Measurements from ENCODE around the gene LCN6.
A peak's percentile ranks its signal among the peaks of the same experiment; 100 is the strongest.

LCN6 gene

DNA sequence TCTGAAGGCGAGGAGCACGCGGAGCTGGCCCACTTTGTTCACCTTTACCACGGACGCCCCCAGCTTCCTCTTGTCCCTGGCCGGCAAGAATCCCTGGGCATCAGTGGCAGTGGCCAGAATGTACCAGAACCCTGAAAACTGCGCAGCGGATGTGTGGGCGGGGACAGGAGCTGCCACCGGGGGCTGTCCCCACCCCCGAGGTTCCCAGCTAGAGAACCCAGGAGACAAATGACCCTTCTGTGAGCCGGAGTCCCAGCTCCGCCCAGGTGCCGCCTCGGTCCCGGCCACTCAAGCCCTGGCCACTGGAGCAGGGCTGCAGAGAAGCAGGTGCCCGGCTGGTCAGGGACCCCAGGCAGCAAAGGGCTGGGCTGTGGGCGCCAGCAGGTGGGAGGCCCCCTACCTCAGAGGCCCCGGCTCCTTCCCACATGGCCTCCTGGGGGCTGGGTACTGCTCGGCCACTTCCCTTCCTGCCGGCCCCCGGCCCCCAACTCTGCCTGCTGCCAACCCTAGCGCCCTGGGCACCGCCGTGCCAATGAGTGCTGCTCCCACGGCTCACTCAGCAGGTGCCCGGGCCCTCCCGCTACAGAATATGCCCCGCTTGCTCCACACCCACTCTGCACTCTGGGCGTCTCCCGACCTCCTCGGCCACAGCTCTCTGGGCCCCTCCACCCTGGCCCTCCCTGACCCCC is 6.3 kb downstream of the LCN6 start:
- peak; percentile 64 for DNase-seq

DNA sequence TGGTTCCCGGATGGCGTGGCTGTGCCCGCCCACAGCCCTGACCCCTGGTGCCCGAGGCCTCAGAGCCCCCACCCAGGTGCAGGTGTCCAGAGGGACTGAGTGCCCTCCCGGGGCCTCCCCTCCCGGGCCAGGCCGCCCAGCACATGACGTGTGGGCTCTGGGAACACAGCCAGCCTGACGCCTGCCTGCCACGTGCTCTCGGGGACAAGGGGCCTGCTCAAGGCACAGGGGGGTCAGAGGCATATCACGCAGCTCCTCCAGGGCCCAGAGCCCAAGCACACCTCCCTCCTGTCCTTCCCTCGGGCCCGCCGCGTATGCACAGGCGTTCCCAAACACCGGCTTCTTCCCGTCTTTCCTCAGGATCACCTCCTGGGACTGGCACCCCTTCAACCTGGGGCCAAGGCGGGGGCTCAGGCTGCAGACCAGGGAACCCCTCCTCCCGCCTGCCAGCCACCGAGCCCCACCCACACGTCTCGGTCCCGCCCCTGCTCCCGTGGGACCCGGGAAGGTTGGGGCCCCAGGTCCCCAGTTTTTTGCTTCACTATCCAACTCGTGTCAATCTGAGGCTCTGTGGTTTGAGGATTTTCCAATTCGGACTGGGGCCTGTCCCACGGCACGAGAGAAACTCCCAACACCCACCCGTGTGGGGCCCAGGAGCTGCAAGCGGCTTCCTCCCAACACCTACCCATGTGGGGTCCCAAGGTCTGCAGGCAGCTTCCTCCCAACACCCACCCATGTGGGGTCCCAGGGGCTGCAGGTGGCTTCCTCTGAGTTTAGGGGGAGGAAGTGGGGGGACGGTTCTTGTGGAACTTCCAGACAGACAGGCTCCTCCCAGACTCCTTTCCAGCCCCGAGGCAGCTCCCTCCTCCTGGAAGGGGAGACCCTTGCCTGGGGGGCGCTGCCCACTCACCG is 7.1 kb downstream of the LCN6 start:
- DNase-seq, result no peak

DNA sequence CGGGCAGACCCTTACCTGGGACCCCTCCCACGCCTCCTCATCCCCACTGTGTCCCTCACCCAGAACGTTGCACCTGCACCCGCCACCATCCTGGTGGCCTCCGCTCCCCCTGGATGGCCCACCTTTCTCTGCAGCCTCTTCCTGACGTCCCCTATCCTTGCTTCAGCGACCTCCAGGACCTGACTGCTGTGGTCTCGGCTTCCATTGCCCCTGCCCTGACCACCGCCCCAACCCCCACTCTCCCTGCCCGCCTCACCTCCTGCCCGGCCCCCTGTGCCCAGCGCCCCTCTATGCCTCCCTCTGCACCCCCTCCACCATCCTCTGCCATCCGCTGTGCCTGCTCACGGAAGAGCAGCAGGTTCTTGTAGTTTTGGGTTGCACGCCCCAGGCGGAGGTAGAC is 7.8 kb downstream of the LCN6 start:
- no peak for DNase-seq

DNA sequence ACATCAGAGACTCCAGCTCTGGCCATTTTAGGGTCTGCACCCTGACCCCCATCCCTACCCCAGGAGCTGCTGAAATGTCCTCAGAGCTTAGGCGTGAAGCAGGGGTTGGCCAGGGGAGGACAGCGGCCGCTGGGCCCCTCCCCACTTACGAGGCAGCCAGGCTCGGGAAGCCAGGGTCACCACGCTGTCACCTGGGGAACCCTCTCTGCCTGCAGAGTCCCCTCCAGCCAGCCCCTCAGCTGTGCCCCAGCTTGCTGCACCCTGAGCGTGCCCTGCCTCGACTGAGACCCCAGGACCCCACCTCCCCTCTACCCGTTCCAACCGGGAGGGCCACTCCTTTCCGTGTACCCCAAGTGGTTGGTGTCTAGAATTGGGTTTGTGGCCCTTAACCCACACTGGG is 8.3 kb downstream of the LCN6 start:
- no peak for DNase-seq

DNA sequence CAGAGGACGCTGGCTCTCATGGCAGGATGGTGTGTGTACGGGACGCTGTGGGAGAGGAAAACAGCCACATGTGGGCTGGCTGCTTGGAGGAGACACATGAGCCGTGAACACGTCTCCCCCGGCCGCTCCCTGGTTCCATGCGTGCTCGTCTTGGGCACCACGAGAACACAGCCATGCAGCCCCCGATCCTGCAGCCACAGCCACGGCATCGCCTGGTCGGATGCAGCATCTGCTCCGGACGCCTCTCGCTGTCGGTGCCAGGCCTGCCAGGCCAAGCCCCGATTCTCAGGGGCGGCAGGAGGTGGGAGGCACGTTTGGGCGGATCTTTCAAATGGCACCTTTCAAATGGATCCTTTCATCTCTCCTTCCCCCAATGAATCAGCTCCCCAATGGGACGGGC is 8.8 kb downstream of the LCN6 start:
- no peak for DNase-seq

DNA sequence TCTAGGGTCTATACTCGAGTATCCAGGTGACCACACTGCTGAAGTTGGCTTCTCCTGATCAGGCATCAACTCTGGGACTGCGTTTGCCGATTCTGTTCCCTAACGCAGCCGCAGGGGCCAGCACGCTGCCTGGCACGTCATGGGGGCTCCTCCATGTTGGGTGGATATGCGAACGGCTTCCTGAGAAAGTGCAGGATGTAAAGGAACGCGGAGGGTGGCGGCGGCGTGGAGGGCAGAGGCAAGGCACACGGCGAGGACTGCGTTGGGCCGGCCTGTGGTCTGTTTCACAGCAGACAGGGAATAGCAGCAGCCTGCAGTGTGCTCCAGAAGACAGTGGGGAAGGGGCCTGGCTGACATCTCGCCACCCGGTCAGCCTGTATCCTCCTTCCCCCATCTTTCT is 9.4 kb downstream of the LCN6 start:
- DNase-seq, result no peak

DNA sequence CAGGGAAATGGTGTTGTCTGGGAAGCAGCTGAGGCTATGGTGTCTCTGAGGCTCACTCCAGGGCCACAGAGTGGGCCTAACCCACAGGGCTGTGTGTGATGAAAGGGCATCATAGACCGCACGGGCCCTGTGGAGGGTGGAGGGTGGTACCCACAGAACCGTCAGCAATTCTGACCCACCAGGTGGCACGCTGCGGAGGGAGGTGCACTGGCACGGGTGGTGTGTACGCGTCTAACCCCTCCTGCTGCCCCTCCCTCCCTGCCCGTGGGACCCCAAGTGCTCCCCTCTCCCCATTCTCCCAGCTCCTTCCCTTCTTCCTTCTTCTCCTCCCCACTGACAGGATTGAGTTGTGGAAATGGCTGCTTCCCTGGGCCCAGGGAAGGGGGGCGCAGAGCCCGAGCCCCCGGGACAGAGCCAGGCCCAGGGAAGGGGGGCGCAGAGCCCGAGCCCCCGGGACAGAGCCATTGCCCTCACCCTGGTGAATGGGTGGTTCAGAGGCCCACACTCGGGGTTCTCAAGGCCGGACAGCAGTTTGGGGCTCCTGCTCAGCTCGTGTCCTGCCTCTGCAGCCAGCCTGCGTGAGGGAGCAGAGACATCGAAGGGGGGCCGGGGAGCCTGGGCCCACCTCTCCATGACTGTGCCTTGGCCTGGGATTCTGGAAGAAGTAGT is 12.4 kb downstream of the LCN6 start:
- no peak for DNase-seq

DNA sequence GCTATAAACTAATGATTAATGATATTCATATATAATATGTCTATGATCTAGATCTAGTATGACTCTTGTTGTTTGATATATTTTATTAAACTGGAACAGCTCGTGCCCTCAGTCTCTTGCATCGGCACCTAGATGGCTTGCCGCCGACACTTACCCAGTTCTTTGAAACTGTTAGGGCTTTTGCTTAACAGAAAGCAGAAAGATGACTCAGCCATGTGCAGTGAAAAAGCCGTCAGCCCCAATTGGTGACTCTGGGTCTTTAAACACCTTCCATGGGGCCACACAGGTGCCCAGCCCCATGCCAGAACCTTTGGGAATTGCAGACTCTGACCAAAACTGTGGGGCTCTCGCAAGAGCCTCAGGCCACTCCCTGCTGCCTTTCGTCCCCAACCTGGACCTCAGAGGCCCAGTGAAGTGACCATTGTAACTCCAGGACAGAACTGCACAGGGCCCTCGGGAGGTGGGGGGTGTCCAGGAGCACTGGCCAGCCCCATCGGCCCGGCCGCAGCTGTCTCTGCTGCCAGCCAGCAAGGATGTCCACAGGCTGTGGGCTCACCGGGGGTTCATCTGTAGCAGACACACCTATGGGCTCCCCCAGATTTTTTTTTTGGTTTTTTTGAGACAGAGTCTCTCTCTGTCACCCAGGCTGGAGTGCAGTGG is 13.4 kb downstream of the LCN6 start:
- DNase-seq, result no peak

DNA sequence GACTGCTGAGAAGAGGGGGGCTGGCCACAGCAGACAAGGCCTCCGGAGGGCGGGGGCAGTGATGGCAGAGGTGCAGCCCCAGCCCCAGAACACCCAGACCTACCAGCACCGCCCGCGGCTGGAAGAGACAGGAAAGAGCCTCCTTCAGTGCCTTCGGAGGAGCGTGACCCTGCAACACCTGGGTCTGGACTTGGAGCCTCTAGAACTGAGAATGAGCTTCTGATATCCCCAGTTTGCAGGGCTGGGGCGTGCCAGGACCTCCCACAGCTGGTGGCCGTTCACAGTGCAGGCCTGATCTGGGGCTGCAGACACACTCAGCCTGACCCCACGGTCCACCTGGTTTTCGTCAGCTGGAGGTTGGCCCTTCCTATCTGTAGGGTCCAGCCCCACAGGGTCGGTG is 14.7 kb downstream of the LCN6 start:
- no peak for DNase-seq

DNA sequence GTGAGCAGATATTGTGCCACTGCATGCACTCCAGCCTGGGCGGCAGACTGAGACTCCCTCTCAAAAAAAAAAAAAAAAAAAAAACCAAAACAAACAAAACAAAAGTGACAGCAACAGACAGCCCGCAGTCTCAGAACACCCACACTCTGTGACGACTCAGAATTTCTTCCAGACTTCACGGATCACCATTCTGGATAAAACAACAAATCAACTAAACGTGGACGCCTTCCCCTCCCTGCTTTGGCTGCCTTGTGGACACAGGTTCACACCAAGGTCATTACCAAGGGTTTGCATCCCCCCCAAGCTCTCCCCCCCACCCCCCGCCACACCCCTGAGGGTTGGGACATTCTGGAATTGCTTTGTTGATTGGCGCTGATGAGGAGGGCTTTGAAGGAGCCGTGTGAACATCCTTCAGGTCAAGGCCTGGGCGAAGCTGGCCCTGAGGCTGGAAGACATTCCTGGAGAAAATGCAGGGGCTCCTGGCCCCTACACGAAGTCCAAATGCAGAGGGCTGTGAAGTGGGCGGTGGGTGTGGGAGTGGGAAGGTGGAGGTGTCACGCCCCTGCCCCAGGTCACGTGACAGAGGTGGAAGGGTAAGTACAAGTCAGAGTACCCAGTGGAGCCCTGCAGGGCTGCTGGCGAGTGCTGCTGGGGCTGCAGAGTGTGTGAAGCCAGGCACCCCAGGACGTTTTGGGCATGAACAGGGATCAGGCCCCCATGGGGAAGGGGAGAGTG is 15.7 kb downstream of the LCN6 start:
- no peak for DNase-seq

DNA sequence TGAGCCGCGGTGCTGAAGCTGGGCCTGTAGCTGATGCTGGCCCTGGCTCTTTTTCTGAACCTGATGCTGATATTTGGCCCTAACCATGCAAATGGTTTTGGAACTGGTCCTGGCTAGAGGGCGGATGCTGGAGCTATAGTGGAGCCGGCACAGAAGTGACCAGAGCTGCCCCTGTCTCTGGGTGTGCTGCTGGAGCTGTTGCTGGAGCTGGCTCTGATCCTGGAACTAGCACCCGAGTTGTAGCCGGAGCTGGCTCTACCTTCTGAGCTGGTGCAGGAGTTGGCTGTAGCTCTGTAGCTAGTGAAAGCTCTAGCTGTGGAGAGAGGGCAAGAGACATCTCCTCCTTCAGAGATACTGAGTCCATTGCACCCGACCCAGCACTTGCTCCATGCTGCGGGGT is 18.4 kb downstream of the LCN6 start:
- no peak for DNase-seq

DNA sequence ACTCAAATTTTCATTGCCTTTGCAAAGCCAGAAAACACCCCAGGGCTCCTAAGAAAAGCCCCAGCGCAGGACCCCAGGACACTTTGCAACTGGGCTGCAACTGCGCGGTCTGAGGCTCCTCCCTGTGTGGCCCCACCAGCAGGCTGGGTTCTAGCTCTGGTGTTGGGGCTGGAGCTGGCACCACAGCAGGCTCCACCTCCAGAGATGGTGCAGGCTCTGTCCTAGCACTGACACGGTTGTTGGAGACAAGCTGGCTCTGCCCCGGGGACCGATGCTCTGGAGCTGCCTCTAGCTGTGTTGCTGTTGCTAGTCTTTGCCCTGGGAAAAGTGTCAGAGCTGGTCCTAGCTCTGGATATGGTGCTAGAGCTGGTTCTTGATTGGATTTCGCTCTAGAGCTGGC is 19.2 kb downstream of the LCN6 start:
- DNase-seq, result no peak

DNA sequence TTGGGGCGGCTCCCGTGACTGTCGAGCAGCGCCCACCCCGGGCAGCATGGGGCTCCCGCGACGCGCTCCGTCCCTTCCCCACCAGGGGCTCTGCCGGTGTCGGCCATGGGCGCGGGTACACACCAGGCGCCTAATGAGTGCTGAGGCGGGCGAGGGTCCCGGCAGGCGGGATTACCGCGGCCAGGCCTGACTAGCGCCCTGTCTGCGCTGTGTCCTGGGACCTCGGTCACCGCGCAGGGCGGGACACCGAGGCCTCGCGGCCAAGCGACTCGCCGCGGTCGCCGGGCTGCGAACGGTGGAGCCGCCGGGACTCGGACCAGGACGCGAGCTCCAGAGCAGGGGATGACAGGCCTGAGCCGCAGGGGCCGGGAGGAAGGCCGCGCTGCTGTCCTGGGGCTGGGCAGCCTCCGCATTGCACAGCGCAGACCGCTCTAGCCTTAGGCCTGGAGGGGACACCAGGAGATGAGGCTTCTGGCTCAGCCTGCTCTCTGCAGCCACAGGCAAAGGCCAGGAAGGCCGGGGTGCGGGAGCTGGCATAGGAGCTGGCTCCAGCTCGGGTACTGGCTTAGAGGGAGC is 19.7 kb downstream of the LCN6 start:
- peak; percentile 46 for DNase-seq

DNA sequence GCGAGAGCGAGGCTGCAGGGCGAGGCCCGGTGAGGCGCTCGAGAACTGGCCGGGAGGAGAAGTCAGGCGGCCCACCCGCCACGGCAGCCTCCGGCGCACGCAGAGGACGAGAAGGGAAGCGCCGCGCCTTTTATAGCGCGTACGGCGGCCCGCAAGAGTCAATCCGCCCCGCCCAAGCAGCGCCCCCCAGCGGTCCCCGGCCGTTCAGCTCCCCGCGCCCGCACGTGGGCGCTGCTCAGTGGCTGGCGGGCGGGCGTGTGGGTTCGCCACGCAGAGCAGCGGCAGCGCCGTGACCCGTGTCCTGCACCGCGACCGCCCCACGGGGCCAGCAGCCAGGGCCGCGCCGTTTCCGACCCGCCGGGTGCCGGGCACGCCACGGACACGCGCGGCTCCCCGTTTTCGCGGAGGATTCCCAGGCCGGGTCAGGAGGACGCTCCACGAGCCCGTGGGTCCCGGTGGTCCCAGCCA is 20.2 kb downstream of the LCN6 start:
- peak; percentile 97 for DNase-seq

DNA sequence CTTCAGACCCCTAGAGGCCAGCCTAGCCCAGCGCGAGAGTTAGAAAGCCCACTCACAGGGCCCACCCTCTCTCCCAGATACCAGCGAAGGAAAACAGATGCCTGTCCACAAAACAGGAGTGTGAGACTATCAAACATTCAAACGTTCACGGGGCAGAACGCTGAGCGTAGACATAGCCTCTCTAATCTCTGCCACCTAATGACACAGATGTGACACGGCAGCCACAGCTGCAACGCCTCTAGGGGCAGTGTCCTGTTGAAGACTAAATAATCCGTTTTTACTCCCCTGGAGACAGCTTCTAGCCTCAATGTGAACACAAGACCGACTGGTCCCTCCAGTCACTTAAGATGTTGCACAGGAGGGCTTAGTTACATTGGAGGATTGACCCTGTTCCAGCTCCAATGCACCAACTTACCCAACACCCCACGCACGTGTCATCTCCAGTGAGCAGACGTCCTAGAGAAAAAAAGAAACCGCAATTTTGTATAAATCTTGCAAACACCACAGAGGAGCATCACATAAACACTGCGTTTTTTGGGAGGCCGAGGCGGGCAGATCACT is 21.6 kb downstream of the LCN6 start:
- DNase-seq, result no peak

DNA sequence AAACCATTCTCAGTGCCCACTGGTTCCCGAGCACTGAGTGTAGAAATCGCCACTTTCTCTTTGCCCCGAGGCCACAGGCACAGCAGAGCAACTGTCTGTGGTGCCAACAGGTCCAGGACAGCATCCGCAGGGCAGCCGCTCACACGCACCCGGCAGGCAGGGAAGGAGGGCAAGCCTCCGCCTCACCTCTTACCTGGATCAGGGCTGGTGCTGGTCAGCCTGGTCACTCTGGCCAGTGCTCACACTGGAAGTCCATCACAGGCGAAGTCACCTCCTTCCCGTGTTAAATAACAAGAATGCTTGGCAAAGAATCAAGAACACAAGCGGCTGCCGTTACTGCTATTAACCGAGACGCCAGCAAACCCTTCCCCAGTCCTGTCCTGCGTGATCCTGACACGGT is 22.2 kb downstream of the LCN6 start:
- DNase-seq, result no peak

DNA sequence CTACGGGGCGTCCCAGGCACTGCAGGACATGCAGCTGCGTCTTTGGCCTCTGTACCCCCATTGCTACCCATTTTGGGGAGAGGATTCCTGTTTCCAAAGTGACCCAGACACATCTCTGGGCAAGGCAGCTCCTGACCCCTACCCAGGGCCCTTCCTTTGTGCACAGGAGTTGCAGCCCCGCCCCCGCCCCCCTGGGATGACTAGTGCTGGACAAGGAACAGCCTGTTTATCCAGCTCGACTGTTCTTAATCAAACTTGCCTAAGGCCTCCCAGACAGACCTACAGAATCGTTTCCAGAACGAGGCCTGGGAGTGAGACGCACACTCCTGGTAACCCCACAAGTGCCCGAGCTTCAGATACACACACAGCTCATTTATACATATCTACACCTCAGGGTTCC is 22.7 kb downstream of the LCN6 start:
- DNase-seq, result no peak

DNA sequence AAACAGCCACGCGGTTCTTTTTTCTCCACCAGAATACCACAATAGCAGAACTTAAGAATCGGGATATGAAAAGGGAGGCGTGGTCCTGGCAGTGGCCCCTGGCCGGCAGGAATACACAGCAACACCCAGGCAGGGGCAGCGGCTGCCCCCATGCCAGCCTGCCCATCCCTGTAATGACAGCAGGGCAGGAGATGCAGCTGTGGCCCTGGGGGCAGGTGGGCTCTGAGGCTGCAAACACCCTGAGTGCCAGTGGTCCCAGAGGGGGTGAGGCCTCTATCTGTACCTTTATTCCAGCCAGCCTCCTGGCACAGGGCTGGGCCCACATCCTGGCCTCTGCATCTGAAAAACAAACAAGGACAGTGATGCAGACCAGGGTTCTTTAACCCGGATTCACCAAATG is 23.6 kb downstream of the LCN6 start:
- no peak for DNase-seq

DNA sequence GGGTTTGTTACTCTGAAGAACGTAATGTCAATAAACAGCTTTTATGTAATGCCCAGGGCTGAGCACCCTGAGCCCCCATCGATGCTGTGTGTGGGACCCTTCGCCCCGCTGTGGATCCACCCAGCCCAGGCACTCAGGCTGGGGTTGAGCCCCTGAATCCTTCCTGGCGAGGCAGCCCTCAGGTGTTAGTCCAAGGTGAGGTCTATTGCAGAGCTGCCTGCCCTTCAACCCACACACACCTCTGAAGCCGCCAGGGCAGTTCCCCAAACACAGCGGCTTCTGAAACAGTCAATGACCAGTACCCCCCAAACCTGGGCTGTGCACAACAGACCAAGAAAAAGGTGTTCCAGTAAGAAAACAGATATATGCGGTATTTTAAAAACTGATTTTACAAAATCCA is 24.3 kb downstream of the LCN6 start:
- DNase-seq, result no peak

DNA sequence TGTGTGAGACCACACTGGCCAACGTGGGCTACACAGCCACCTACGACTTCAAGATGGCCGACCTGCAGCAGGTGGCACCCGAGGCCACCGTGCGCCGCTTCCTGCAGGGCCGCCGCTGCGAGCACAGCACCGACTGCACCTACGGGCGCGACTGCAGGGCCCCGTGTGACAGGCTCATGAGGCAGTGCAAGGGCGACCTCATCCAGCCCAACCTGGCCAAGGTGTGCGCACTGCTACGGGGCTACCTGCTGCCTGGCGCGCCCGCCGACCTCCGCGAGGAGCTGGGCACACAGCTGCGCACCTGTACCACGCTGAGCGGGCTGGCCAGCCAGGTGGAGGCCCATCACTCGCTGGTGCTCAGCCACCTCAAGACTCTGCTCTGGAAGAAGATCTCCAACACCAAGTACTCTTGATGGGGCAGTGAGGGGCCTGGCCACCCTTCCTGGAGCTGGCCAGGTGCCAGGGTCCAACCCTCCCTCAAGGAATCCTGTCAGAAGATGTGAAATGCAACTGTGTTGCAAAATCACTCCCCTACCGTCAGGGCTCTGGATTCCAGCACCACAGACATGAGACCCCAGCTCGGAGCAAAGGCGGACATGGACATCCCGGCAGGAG is 24.9 kb downstream of the LCN6 start:
- no peak for DNase-seq

DNA sequence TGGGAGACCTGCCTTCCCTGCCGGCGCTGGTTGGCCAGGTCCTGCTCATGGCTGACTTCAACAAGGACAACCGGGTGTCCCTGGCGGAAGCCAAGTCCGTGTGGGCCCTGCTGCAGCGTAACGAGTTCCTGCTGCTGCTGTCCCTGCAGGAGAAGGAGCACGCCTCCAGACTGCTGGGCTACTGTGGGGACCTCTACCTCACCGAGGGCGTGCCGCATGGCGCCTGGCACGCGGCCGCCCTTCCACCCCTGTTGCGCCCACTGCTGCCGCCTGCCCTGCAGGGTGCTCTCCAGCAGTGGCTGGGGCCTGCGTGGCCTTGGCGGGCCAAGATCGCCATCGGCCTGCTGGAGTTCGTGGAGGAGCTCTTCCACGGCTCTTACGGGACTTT is 25.4 kb downstream of the LCN6 start:
- DNase-seq, result no peak
